GM23248 (cell line): ENCODE results near the gene MBD1.

Experiments
- EZH2 ChIP-seq: fragments of 200-600 bp; sonication (generic); IDR thresholded peaks from 2 replicates; pipeline ENCODE4 v1.6.1; 2018; ENCODE audit warnings: antibody characterized with exemption, mild to moderate bottlenecking; ENCODE audit not compliant: insufficient read depth, poor library complexity, severe bottlenecking
- EZH2phosphoT487 ChIP-seq: fragments of 200-600 bp; sonication (generic); IDR thresholded peaks from 2 replicates; pipeline ENCODE4 v1.6.1; 2018; ENCODE audit warnings: antibody characterized with exemption, moderate library complexity, mild to moderate bottlenecking, low read depth; ENCODE audit not compliant: insufficient read depth

- TF ChIP-seq EZH2phosphoT487 (no peak), EZH2 (no peak)
Measured at GRCh38 chr18:50281972-50282520, 723 bp upstream of the MBD1 start.
